ENCODE data around the gene SNPH.

- TF ChIP-seq MAX (IDR thresholded peaks at IDR 0.05), result no peak
- no peak for TF ChIP-seq JUND (IDR thresholded peaks at IDR 0.05)
- no peak for TF ChIP-seq TAF1 (conservative IDR thresholded peaks at IDR 0.05)
- no peak for TF ChIP-seq CTCF (IDR thresholded peaks at IDR 0.05; ENCODE audit: low read depth, low read length, missing input control)
- TF ChIP-seq GABPA (IDR thresholded peaks at IDR 0.05 in 1 of 2, conservative IDR thresholded peaks at IDR 0.05 in 1 of 2), result no peak
- no peak for TF ChIP-seq REST (IDR thresholded peaks at IDR 0.05)
- TF ChIP-seq RAD21 (IDR thresholded peaks at IDR 0.05), result no peak
- TF ChIP-seq ATF3 (IDR thresholded peaks at IDR 0.05), result no peak
Observed at GRCh38 chr20:1319051-1319450, 53.0 kb downstream of the SNPH start.

All from liver (tissue), 3 donors.